SK-N-MC (cell line): ENCODE measurements around the gene BMERB1.

Experiments
- EZH2 ChIP-seq: fragments of 200-600 bp; sonication (generic); IDR thresholded peaks from one replicate; pipeline ENCODE4 v1.6.1; 2017; ENCODE audit warnings: antibody characterized with exemption
- FOXP2 ChIP-seq: optimal IDR thresholded peaks from 2 replicates; pipeline ENCODE3; 2011; ENCODE audit warnings: mild to moderate bottlenecking, moderate library complexity; ENCODE audit not compliant: insufficient read depth; ENCODE audit errors: extremely low read length, control extremely low read depth
- POLR2AphosphoS5 ChIP-seq: IDR thresholded peaks from 2 replicates; pipeline ENCODE4 v1.6.1; 2012; ENCODE audit warnings: mild to moderate bottlenecking, low read depth, low read length, borderline replicate concordance

DNA sequence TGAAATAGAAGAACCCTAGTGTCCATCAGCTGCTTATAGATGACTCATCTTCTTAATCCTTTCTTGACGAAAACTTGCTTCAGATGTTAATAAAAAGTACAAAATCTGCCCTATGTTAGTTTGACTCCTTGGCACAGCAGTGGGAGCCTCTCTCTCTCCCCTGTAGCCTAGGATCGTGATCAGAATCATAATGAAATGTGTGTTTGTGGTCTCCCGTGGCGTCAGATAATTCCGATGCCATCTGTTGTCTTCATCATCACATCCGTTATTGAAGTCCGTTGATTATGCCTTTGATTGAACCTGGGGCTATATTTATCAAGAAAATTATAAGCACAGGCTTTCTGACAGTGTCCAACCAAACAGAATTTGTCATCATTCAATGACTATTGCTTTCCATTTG is 102.5 kb downstream of the BMERB1 start:
- TF ChIP-seq EZH2 (no peak), POLR2AphosphoS5 (no peak), FOXP2 (no peak)
